SKM-1 (cell line): Measurements from ENCODE around the gene TIAM2.

Experiments used
- DNase-seq: peaks from one replicate; lab custom pipeline; 2025; ENCODE audit not compliant: unreplicated experiment; lab: John Stamatoyannopoulos, UW

TIAM2 gene

DNA sequence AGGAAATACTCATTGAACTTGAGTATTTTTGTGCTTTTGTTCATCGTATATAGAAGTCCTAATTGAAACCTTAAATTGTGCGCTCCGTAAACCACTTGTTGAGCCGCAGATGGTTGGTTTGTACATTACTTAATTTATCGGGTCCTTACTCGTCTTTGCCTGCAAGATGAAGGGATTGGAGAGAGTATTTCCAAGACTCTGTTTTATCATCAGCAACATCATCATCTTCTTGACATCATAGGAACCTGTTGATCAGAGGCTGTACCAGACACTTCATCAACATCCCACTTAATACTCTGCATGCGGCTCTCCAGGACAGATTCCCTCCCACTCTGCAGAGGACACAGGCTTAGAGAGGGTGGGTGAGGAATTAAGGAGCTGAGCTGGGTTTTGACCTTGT, 28.6 kb downstream of the TIAM2 start:
- DNase-seq, result no peak

DNA sequence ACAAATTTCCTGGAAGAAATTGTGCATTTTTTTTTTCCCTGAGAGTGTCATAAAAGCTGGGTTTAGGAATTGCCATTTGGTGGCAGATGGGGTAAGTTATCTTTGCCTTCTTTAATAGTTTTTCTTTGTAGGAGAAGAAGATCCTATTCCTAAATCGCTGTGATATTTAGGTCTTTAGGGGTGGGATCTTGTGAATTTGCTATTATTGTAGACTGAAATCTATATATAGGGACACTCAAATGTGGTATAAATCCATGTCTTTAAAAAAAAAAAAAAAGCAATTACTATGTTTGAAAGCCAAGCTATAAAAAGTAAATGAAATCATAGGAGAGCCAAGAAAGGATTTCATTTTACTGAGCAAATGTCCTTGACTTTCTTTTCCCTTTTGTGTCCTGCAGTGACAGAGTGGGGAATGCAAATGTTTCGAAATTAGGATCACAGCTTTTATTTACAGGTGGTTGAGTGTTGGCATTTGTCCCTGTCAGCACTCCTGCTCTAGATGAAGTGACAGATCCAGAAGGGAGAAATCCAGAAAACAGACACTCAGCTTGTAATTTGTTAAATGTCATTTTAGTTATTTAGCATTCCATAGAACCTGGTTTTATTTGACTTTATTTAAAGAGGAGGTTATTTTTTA, 29.4 kb downstream of the TIAM2 start:
- no peak for DNase-seq

DNA sequence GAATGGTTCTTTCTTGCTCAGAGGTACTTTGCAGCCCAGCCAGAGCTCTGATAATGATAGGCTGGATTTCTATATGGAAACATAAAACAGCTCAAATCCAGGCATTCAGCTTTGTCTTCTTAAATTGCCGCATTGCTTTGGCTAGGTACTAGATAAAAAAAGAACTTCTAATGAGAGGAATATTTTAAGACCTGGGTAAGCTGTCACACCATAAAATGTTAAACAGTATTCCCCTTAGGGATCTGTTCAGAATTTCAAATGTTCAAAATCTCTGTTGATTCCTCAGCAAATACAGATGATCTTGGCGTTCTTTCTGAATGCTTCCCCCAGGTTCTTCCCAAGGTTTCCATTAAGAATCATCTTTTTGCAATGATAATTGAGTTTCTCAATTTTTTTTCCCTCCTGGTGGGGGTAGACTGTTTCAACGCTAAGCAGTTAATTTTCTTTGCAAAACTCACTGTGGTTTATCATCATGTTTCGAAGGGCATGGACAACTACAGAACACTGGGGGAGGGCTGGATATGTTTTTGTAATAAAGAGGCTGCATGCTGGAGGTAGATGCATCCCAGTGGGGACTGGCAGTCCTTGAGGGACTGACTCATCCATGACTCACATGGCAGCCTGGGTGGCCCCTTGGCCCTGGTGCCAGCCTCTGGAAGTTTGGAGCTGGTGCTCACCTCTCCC, 31.0 kb downstream of the TIAM2 start:
- no peak for DNase-seq

DNA sequence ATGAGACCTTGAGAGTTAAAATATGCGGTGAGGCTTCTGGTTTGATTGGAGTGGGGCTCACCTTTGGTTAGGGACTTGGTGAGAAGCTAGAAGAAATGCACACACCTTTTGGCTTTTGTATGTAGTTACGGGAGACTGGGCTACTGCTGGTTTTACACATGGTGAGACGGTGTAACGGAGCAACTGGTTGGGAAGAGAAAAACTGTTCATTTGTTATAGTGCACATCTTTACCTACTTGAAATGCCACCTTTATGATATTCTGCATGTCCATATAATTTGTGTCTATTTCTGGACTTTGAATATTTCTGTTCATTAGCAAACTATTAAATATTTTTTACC, 31.6 kb downstream of the TIAM2 start:
- no peak for DNase-seq

DNA sequence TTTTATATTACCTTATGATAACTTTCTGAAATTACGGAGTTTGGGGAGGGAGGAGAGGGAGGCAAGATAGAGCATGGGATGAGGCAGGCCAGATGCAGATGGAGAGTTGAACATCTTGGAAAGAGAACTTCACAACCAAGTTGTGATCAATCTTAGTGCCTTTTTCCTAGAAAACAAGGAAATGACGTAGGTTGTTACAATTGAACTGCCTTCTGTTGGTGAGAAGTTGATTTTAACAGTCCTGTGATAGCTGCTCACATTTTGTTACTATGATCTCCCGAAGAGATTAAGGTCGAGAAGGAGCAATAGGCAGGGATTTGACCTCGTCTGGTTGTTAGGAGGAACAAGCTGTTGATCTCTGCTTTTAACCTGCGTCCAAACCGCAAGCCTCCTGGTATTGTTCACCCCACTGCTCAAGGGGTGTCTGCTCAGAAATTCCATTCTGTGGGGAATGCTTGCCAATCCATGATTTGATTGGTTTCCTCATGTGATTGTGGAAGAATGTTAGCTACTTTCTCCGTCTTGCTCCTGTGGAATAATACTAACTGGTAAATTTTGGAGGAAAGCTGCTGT, 35.1 kb downstream of the TIAM2 start:
- no peak for DNase-seq

DNA sequence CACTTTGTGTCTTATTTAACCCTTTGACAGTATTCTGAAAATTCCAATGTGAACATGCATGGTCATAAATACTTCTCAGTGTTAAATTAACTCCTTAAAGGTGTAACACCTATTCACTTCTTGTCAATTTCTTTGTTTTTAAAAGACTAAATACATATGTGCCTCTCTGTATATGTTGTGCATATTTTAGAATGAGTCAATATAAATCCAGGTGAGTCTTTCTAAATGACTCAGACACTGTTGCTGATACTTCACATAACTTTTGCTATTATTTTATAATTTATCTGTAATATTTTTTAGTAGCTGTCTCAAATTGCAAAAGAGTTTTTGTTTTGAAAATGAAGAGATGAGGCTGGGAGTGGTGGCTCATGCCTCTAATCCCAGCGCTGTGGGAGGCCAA, 36.0 kb downstream of the TIAM2 start:
- DNase-seq, result no peak

DNA sequence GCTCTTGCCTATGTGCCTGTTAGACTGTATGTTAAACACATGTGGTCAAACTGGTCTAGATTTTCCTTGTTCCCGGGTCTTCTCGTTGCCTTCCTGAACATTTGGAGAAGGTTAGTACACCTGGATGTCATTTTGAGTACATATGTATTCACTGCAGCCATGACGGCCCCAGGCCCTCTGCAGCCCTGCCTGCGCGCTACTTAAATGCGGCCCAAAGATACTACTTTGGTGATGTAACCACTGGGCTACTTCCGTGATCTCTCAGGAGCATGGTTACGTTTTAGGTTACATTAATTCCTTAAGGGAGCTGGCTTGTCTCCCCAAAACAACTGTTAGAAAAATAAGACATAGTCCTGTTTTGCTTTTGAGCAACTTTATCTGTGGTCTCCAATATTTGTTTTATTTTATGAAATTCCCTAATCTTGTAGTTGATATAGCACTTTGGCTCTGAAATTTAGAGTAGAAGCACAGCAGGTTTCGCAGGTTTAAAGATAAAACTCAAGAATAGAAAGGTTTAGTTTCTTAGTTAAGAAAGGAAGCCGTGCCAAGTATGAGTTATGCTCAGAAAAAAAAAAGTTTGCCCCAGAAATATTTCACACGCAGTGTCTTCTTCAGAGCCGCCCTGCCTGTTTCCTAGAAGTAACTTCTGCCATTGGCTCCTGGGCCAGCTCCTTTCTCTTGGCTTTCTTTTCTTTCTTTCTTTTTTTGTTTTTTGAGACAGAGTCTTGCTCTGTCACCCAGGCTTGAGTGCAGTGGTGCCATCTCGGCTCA, 38.1 kb downstream of the TIAM2 start:
- DNase-seq, result no peak

DNA sequence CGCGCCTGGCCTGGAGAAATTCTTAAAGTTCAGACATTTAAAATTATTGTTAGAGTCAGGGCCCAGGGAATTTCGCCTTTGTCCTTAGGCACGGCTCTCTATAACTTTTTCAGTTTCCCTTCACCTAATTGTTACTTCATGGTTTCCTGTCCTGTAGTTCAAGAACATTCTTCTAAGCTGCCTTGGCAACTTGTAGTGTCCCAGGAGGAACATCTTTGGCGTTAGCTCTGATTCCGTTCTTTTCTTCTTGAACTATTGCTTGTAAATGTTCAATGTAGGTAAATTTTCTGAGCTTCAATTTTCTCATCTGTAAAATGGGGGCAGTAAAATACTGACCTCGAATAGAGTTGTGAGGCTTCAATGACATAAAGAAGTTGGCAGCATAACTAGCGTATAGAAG, 41.8 kb downstream of the TIAM2 start:
- DNase-seq, result no peak

DNA sequence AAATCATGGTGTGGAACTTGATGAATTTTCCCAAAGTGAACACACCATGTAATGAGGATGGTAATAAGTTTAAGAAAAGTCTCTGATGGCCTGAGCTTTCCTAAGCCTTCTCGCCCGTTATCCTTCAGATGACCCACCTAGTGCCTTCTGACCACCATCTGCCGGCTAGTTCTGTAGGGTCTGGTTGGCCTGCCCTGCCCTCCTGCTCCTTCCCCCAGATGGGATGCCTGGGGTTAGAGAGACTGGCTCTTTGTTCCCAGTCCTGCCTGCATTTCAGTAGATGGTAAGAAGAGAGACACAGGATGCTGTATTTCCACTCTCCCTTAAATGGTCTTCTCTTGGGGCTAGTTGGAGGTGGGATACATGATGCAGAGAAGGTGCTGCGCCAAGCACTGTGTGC, 43.0 kb downstream of the TIAM2 start:
- no peak for DNase-seq

DNA sequence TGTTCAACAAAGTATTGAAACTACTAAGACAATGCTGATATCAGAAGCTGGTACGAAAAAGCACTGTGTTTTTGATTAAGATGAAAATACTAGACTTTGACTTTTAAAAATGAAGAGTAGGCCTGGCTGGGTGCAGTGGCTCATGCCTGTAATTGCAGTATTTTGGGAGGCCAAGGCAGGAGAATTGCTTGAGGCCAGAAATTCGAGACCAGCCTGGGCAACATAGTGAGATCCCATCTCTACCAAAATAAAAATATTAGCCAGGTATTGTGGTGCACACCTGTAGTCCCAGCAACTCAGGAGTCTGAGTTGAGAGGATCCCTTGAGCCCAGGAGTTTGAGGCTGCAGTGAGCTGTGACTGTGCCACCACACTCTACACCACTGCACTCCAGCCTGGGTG, 43.4 kb downstream of the TIAM2 start:
- no peak for DNase-seq

DNA sequence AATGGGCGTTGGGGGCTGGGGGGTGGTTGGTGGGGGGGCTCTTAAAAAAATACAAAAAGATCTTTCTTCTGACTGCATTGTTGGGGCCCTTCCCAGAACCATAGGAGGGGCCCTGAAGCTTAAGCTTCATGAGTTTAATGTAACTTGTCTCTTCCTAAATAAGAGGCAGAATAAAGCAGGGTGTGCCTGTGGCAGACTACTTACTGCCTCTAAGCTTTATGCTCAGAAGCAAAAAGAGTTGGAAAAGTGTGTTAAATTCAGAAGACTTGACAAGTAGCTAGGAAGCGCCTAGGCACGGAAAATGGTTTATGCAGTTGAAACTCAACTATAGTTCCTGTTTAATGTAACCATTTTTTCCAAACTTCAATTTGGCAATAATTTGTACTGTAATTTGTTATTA, 44.5 kb downstream of the TIAM2 start:
- no peak for DNase-seq

DNA sequence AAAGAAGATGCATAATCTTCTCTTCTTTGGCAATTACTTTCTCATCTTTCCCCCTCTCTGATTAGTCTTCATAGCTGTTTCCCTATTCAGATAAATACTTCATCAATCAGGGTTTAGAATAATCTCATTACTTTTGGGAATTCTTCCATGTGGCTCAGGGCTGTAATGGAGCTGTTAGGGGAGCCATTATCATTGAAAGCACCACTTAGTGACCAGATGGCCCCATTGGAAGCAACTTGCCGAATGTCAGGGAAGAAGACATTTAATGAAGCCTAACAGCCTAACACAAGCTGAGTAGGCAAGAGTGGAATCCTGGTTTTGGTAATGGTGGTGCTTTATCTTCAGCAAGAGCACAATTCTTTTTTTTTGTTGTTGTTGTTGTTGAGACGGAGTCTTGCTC, 45.0 kb downstream of the TIAM2 start:
- no peak for DNase-seq

DNA sequence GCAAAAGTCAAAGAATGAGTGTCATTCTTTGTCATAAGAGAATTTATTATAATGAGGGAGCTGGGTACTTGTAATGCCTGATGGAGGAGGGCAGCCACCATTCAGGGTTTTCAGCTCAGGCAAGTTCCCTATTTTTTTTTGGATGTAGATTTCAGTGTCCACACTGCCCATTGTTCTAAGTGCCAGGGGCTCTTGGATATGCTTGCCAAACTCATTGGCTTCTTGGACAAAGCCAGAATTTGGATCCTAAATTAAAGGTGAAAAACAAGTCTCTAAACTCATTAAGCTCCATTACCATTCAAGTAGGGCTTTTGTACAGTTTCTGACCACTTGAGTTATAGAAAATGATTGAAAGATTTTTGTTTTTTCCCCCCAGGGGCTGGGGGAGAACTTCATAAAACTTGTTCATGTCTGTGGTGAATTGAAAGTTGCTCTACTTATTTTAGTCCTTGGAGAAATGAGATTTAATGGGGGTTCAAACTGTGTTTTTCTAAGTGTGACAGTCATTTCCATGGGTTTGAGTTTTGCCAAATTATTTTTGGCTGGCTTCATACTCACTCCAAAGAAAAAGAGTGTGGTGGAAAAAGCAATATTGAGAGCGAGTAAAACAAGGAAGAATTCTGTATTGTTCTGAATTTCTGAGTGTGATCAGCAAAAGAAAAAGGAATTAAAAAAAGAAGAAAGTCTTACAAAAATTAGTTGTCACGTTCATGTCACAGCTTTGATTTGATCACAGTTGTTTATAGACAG, 46.0 kb downstream of the TIAM2 start:
- no peak for DNase-seq

DNA sequence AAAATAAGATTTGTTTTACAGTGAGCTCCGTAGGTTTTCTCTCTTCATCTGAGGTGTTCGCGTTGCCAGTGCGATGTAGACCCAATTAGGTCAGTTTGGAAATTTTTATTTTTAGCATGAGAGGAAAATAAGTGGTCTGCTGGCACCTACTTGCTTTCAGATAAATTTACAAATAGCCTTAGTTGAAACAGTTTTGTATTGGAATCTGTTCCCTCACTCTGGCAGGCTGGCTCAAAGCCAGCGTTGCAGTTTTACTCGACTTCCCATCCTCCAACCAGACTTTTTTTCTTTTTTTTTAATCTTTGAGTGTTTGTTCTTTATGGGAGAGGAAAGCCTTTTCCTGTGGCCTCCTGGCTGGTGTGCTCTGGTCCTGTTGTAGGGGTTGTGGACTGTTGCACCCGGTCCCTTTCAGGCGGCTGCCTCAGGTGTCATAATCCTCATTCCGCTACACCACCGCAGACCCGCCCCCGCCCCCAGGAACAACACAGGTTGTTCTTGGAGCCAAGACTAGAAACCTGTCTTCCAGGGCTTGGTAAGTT, 46.7 kb downstream of the TIAM2 start:
- DNase-seq, result no peak

DNA sequence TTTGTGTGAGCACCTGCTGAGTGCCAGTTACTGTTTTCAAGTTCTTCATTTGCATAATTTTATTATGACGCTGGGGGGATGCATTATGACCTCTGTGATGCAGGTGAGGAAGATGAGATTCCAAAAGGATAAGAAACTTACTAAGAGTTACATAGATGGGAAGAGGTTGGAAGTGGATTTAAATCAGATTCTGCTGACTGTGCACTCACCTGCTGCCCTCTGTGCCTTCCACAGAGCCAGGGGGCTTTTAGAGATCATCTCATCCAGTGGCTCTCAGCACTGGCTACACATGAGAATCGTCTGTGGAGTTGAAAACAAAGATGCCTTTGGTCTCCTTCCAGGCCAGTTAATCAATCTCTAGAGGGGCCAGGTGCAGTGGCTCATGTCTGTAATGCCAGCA, 47.9 kb downstream of the TIAM2 start:
- no peak for DNase-seq

DNA sequence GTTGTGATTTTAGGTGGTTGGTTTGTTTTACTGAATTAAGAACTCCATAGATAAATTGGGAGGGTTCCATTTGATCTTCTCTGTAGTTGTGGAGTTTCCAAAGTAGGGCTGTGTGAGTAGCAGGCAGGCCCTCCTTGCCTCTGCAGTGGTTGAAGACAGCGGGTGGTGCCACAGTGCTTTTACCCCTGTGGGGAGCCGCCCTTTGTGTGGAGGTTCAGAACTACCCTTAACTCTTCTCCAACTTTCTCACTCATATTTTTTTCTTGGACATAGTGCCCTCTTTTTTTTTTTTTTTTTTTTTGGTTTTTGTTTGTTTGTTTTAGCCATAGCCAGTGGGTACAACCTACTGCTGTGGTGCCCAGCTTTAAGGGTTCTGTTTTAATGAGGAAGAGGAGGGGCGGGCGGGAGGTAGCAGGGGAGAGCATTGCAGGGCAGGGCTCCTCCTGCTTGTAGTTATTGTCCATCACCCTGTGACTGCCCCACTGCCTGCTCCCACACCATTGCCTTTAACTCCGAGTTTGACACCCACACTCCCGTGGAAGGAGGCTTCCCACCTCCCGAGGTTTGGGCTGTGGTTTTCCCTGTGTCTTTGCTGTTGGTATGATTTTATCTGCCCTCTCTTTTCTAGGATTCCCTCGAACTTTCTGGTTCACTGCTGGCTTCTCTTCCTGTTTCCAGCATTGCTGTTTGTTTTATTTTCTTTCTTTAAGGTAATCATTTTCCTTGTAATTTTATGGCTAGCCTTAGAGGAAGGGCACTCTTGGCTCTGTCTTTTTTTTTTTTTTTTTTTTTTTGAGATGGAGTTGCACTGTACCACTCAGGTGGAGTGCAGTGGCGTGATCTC, 50.7 kb downstream of the TIAM2 start:
- no peak for DNase-seq

DNA sequence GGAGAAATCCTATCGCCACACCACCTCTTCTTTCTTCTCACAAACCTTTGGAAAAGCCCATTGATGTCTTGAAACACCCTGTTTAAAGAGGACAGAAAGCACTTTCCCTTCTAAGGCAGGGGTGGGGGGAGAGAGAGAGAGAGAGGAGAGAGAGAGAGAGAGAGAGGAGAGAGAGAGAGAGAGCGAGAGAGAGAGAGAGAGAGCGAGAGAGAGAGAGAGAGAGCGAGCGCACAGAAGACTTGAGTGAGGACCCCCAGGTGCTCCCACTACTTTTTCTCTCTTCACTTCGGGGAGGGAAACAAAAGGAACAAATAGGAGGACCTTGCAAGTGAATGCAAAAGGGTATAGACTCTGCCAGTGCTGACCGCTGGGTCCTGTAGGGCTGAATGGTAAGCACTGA, 52.4 kb downstream of the TIAM2 start:
- DNase-seq, result no peak

DNA sequence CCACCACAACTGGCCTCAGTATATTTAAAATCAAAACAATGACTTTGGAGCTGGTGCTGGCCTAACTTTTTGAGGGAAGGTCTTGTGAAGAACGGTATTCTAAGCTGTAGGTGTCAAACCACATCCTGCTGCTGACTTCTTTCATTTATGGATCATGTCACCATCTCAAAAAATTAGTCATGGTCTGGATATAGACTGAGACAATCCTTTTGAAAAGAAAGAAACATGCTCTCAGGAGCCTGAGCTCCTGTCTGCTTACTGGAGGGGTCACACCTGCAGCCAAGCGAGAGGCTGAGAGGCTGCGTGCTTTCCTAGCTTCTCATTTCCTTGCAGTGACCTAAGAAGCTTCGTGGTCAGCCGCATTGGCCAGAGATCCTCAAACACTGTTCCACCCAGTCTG, 55.2 kb downstream of the TIAM2 start:
- DNase-seq, result no peak

DNA sequence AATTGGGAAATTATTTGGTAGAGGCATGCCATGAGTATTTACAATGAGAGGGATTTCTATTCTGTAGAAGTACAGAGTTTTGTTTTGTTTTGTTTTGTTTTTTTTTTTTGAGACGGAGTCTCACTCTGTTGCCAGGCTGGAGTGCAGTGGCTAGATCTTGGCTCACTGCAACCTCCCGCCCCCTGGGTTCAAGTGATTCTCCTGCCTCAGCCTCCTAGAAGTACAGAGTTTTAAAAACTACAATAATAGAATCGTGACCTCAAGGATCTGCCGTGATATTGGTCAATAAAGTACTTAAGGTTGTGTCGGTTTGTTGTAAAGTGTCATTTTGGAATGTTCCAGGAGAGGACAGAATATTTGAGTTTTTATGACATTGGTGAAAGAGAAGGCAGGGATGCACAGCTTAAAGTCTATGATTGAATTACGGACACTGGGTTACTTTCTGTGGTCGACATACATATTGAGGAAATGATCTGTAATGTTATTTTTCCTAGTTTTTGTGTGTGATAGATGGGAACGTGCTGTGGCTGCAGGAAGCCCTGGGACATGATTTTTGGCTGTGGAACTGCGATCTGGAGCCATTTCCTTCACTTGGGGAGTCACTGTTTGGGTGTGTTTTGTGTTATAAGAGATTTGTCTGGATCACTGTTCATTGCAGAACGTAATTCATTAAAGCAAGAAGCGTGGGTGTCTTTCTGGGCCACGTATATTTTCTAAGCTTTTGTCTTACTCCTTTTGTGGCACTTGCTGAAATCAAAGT, 59.6 kb downstream of the TIAM2 start:
- DNase-seq, result no peak

DNA sequence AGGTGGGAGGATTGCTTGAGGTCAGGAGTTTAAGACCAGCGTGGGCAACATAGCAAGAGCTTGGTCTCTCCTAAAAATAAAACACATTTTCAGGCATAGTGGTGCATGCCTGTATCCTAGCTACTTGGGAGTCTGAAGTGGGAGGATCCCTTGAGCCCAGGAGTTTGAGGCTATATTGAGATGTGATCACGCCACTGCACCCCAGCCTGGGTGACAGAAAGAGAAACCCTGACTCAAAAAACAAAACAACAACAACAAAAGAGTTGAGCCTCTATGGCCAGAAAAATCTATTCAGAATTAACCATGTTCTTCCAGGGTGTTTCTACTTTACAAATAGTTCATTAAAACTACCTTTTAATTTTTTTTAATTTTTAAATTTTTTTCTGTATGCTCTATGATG, 60.6 kb downstream of the TIAM2 start:
- DNase-seq, result no peak
